Mesenchymal stem cell (in vitro differentiated cells and primary cell): Measurements from ENCODE around the gene SCFD2.

Source experiments
- DNase-seq: peaks from one replicate; pipeline ENCODE4 v3.0.0-alpha.2; 2013
- H2AFZ ChIP-seq: one replicate; pipeline ENCODE4 v1.6.1; 2013; ENCODE audit warnings: low read depth, mild to moderate bottlenecking, control low read depth, inconsistent platforms, low read length, moderate library complexity
- H2AK5ac ChIP-seq: 2 replicates; pipeline ENCODE4 v1.6.1; 2013; ENCODE audit warnings: low read length, moderate library complexity, mild to moderate bottlenecking, inconsistent platforms; ENCODE audit not compliant: severe bottlenecking
- H2BK120ac ChIP-seq: one replicate; pipeline ENCODE4 v1.6.1; 2013; ENCODE audit warnings: low read depth, mild to moderate bottlenecking, inconsistent platforms, low read length, moderate library complexity
- H2BK12ac ChIP-seq, 2 experiments: one replicate each; pipeline ENCODE4 v1.6.1; 2013; ENCODE audit warnings: inconsistent platforms in 2 of 2, low read length in 2 of 2, mild to moderate bottlenecking in 2 of 2, moderate library complexity in 2 of 2, control low read depth in 1 of 2
- H2BK15ac ChIP-seq: one replicate; pipeline ENCODE4 v1.6.1; 2013; ENCODE audit warnings: mild to moderate bottlenecking, low read depth, inconsistent platforms; ENCODE audit not compliant: poor library complexity, severe bottlenecking
- H2BK5ac ChIP-seq: 2 replicates; pipeline ENCODE4 v1.6.1; 2013; ENCODE audit warnings: low read depth, mild to moderate bottlenecking, low read length, control low read depth, inconsistent platforms; ENCODE audit not compliant: poor library complexity, severe bottlenecking
- H3K14ac ChIP-seq, 2 experiments: one replicate each; pipeline ENCODE4 v1.6.1; 2013; ENCODE audit warnings: inconsistent platforms in 2 of 2, low read length in 2 of 2, control low read depth in 1 of 2, mild to moderate bottlenecking in 1 of 2, moderate library complexity in 1 of 2
- H3K18ac ChIP-seq, 2 experiments: one replicate each; pipeline ENCODE4 v1.6.1; 2013; ENCODE audit warnings: inconsistent platforms in 2 of 2, low read length in 2 of 2, control low read depth in 1 of 2, low read depth in 1 of 2, mild to moderate bottlenecking in 1 of 2
- H3K23ac ChIP-seq, 2 experiments: one replicate each; pipeline ENCODE4 v1.6.1; 2013; ENCODE audit warnings: inconsistent platforms in 2 of 2, low read length in 2 of 2, mild to moderate bottlenecking in 2 of 2, moderate library complexity in 2 of 2, control low read depth in 1 of 2
- H3K27ac ChIP-seq: 2 replicates; pipeline ENCODE4 v1.5.1; 2013; ENCODE audit warnings: mild to moderate bottlenecking, moderate library complexity, low read length, control low read depth, inconsistent platforms; ENCODE audit not compliant: poor library complexity, severe bottlenecking
- H3K27me3 ChIP-seq, 2 experiments: 2 replicates each; pipeline versions ENCODE4 v1.6.1 to v1.7.0; 2013; ENCODE audit warnings: low read length in 2 of 2, mild to moderate bottlenecking in 2 of 2, moderate library complexity in 2 of 2, control low read depth in 1 of 2, inconsistent platforms in 1 of 2; ENCODE audit not compliant: control insufficient read depth in 1 of 2, insufficient read depth in 1 of 2
- H3K36me3 ChIP-seq, 2 experiments: 2 replicates each; pipeline versions ENCODE4 v1.6.1 to v1.7.0; 2013; ENCODE audit warnings: low read length in 2 of 2, control low read depth in 1 of 2, inconsistent platforms in 1 of 2, low read depth in 1 of 2, mild to moderate bottlenecking in 1 of 2; ENCODE audit not compliant: insufficient read depth in 2 of 2, control insufficient read depth in 1 of 2
- H3K4ac ChIP-seq, 2 experiments: one replicate each; pipeline ENCODE4 v1.6.1; 2013; ENCODE audit warnings: inconsistent platforms in 2 of 2, low read length in 2 of 2, mild to moderate bottlenecking in 2 of 2, moderate library complexity in 2 of 2, control low read depth in 1 of 2, low read depth in 1 of 2
- H3K4me1 ChIP-seq: 2 replicates; pipeline ENCODE4 v1.6.1; 2013; ENCODE audit warnings: low read depth, low read length, control low read depth; ENCODE audit not compliant: control insufficient read depth, insufficient read depth
- H3K4me2 ChIP-seq: 2 replicates; pipeline ENCODE4 v1.6.1; 2013; ENCODE audit warnings: low read length, mild to moderate bottlenecking, inconsistent platforms; ENCODE audit not compliant: poor library complexity, severe bottlenecking
- H3K4me3 ChIP-seq, 2 experiments: 2 replicates each; pipeline versions ENCODE4 v1.5.1 to v1.7.0; 2013; ENCODE audit warnings: low read length in 2 of 2, mild to moderate bottlenecking in 2 of 2, control low read depth in 1 of 2, low read depth in 1 of 2; ENCODE audit not compliant: insufficient read depth in 1 of 2
- H3K79me1 ChIP-seq: replicated peaks from 2 replicates; pipeline ENCODE4 v1.6.1; 2013; ENCODE audit warnings: mild to moderate bottlenecking, control low read depth, low read length, inconsistent platforms; ENCODE audit not compliant: poor library complexity, severe bottlenecking
- H3K9ac ChIP-seq: 2 replicates; pipeline ENCODE4 v1.7.0; 2013; ENCODE audit warnings: mild to moderate bottlenecking, low read length, moderate library complexity
- H3K9me3 ChIP-seq: 2 replicates; pipeline ENCODE4 v1.7.0; 2013; ENCODE audit warnings: mild to moderate bottlenecking, low read length; ENCODE audit not compliant: control insufficient read depth
- H4K8ac ChIP-seq: one replicate; pipeline ENCODE4 v1.6.1; 2013; ENCODE audit warnings: inconsistent platforms, mild to moderate bottlenecking, low read length, moderate library complexity
- H4K91ac ChIP-seq: one replicate; pipeline ENCODE4 v1.6.1; 2013; ENCODE audit warnings: mild to moderate bottlenecking, low read length, inconsistent platforms
- WGBS: methylation state at CpG from one replicate; pipeline ENCODE4 v1.1.7; 2013; ENCODE audit warnings: mixed read lengths; 5-methylcytosine and 5-hydroxymethylcytosine counted together

Gene SCFD2

GRCh38 chr4:53123171-53123570, 242.7 kb downstream of the SCFD2 start:
- DNase-seq = peak; percentile 33
- Histone ChIP-seq H3K79me1 (peaks cover 5% of the 10 kb centered on the region), H2AFZ (no peak overlapping the region), H2BK15ac (no peak overlapping the region), H2BK12ac (peak overlapping the region in 1 of 2 experiments; percentile 95), H3K4me3 (no peak overlapping the region), H3K36me3 (no peaks in the 10 kb centered on the region), H3K4ac (no peak overlapping the region), H4K91ac (no peak overlapping the region), H2BK5ac (no peak overlapping the region), H3K9me3 (no peaks in the 10 kb centered on the region), H3K14ac (no peak overlapping the region), H3K18ac (peak overlapping the region in 1 of 2 experiments; percentile 19), H3K4me2 (no peak overlapping the region), H2BK120ac (no peak overlapping the region), H4K8ac (no peak overlapping the region), H3K9ac (no peak overlapping the region), H3K27me3 (no peaks in the 10 kb centered on the region), H2AK5ac (no peak overlapping the region), H3K4me1 (peaks cover 1% of the 10 kb centered on the region), H3K27ac (no peak overlapping the region), H3K23ac (no peak overlapping the region)
- WGBS = 64% methylated on average over 2 of the region's 2 CpGs

DNA sequence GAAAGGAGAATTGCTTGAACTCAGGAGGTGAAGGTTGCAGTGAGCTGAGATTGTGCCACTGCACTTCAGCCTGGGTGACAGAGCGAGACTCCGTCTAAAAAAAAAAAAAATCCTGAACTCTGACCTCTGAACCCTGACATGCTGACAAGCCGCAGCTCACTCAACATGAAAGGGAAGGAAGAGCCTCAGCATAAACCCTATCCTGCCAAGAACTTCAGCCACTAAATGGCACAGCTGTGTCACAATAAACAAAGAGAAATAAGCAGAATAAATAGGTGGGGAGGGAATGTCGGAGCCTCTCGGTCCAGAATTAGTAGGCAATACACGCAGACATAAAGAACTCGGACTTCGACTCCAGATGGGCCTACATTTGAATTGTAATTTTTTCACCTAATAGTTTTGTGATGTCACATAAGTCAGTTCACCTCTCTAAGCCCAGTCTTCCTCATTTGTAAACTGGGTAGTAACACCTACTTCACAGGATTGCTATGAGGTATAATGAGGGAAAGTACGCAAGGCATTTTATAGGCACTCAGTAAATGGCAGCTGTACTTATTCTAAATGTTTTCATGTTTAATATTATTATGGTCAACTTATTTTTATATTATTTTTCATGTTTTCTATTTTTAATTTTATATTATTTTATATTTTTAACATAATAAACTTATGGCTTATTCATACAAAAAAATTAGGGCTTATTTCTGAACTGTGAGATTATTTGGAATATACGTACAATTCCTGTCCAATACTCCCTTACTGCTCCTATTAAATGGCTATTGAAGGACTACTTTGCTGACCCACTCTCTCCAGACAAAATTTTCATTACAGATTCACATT, 243.4 kb downstream of the SCFD2 start:
- Histone ChIP-seq H3K27me3 (no peaks in the 10 kb centered on the region), H4K8ac (no peak overlapping the region), H3K4me2 (no peak overlapping the region), H4K91ac (no peak overlapping the region), H3K14ac (no peak overlapping the region), H3K4me3 (no peak overlapping the region), H3K27ac (no peak overlapping the region), H2BK15ac (no peak overlapping the region), H2BK5ac (no peak overlapping the region), H3K4me1 (peaks cover 1% of the 10 kb centered on the region), H2AK5ac (no peak overlapping the region), H2BK120ac (no peak overlapping the region), H3K79me1 (peaks cover 7% of the 10 kb centered on the region), H3K18ac (no peak overlapping the region), H3K9me3 (no peaks in the 10 kb centered on the region), H3K9ac (no peak overlapping the region), H3K4ac (no peak overlapping the region), H3K23ac (no peak overlapping the region), H2BK12ac (no peak overlapping the region), H3K36me3 (no peaks in the 10 kb centered on the region), H2AFZ (no peak overlapping the region)
- WGBS = 34% methylated on average over 4 of the region's 10 CpGs
- DNase-seq = peak; percentile 49

DNA sequence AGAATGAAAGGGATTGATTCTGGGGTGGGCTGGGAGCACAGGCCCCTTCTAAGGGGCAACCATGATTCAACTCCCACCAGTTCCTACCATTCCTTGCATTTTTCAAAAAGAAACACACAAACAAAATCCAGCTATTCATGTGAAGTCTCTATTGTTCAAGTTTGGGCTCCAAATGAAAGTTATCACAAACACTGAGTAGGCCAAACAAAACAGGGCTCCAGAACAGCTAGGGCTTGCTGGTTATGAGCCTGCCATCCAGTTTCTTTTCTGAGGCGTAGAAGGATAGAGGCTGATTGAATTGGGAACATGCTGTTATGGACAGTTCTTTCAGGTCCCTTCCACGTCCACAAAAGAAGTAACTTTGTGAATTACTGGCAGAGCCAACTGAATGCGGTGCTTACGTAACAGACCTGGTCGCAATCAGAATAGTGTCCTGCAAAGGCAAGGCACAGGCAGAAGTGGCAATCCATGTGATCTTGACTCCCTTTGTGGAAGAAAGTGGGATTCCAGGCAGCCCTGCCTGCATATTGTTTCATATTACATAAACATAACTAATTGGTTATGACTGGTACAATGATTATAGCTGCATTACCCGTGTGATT, 244.5 kb downstream of the SCFD2 start:
- H3K9me3 ChIP-seq = no peaks in the 10 kb centered on the region
- peak overlapping the region; percentile 64 for H2BK120ac ChIP-seq
- H2BK12ac ChIP-seq = peak overlapping the region; percentile 77 to 92
- H4K91ac ChIP-seq = peak overlapping the region; percentile 19
- WGBS = 91% methylated on average over 6 of the region's 6 CpGs
- peak overlapping the region; percentile 37 to 59 for H3K18ac ChIP-seq
- no peak for DNase-seq
- no peak overlapping the region for H3K4me2 ChIP-seq
- H3K23ac ChIP-seq = no peak overlapping the region
- no peaks in the 10 kb centered on the region for H3K36me3 ChIP-seq
- H3K27ac ChIP-seq = no peak overlapping the region
- H2AK5ac ChIP-seq = peak overlapping the region; percentile 24
- no peak overlapping the region for H2BK5ac ChIP-seq
- no peak overlapping the region for H3K9ac ChIP-seq
- H3K4me3 ChIP-seq = no peak overlapping the region
- H3K27me3 ChIP-seq = no peaks in the 10 kb centered on the region
- no peak overlapping the region for H3K14ac ChIP-seq
- peak overlapping the region in 1 of 2 experiments; percentile 67 for H3K4ac ChIP-seq
- peak overlapping the region; percentile 45 for H4K8ac ChIP-seq
- H3K79me1 ChIP-seq = peaks cover 8% of the 10 kb centered on the region
- H2BK15ac ChIP-seq = peak overlapping the region; percentile 86
- no peak overlapping the region for H2AFZ ChIP-seq
- peaks cover 1% of the 10 kb centered on the region for H3K4me1 ChIP-seq

DNA sequence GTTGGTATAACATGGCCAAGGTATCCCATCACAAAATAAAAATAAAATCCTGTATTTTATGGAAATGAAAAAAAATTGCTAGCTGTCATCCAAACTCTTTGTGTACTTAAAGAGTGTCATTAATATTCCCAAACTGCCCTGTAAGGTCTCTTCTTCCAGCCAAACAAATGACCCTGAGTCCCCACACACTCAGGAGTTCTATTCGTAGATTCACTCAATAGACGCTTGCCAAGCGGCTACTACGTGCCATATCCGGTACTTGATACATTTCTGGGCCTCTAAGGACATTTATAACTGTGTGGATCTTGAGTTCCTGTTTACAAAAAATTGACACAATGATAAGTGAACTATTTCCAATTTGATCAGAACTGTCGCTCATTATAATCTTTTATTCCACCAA, 245.1 kb downstream of the SCFD2 start:
- peaks cover 1% of the 10 kb centered on the region for H3K4me1 ChIP-seq
- no peaks in the 10 kb centered on the region for H3K9me3 ChIP-seq
- H3K9ac ChIP-seq = no peak overlapping the region
- H3K14ac ChIP-seq = no peak overlapping the region
- no peaks in the 10 kb centered on the region for H3K36me3 ChIP-seq
- H2BK15ac ChIP-seq = no peak overlapping the region
- no peak overlapping the region for H3K18ac ChIP-seq
- H2AFZ ChIP-seq = no peak overlapping the region
- no peaks in the 10 kb centered on the region for H3K27me3 ChIP-seq
- no peak overlapping the region for H4K91ac ChIP-seq
- peak overlapping the region; percentile 64 for H2BK120ac ChIP-seq
- peak overlapping the region in 1 of 2 experiments; percentile 92 for H2BK12ac ChIP-seq
- no peak overlapping the region for H3K4me2 ChIP-seq
- no peak overlapping the region for H3K23ac ChIP-seq
- no peak overlapping the region for H3K4me3 ChIP-seq
- peaks cover 8% of the 10 kb centered on the region for H3K79me1 ChIP-seq
- WGBS = 93% methylated on average over 4 of the region's 6 CpGs
- DNase-seq = no peak
- no peak overlapping the region for H2BK5ac ChIP-seq
- H3K4ac ChIP-seq = peak overlapping the region in 1 of 2 experiments; percentile 74
- no peak overlapping the region for H4K8ac ChIP-seq
- no peak overlapping the region for H3K27ac ChIP-seq
- no peak overlapping the region for H2AK5ac ChIP-seq
